ENCODE results near the gene LAMC3.

LAMC3 gene

DNA sequence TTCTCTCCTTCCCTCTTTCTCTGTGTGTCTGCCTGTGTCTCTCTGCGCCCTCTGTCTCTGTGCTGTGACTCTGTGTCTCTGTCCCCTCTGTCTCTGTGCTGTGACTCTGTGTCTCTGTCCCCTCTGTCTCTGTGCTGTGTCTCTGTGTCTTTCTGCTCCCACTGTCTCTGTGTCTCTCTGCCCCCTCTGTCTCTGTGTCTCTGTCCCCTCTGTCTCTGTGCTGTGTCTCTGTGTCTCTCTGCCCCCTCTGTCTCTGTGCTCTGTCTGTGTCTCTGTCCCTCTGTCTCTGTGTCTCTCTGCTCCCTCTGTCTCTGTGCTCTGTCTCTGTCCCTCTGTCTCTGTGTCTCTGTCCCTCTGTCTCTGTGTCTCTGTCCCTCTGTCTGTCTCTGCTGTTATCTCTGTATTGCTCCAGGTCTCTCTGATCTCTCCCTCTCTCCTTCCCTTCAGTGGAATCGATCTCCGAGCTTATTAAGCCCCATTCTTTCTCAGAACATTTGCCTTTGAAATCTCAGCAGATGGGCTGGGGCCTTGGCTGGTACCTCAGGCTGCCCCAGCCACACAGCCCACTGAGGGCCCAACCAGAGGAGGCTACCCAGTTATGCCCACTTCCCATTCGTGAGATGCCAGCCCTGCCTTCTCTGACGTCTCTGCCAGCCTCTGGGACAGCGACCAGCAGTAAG is 36.6 kb upstream of the LAMC3 start:
- TF ChIP-seq CTCF (IDR thresholded peaks at IDR 0.05; ENCODE audit: insufficient read depth, low read depth, low read length, missing control alignments): no peak
- H3K4me3 ChIP-seq (ENCODE audit: low read length): no peak overlapping the region
- DNase-seq (ENCODE audit: low read depth): no peak

DNA sequence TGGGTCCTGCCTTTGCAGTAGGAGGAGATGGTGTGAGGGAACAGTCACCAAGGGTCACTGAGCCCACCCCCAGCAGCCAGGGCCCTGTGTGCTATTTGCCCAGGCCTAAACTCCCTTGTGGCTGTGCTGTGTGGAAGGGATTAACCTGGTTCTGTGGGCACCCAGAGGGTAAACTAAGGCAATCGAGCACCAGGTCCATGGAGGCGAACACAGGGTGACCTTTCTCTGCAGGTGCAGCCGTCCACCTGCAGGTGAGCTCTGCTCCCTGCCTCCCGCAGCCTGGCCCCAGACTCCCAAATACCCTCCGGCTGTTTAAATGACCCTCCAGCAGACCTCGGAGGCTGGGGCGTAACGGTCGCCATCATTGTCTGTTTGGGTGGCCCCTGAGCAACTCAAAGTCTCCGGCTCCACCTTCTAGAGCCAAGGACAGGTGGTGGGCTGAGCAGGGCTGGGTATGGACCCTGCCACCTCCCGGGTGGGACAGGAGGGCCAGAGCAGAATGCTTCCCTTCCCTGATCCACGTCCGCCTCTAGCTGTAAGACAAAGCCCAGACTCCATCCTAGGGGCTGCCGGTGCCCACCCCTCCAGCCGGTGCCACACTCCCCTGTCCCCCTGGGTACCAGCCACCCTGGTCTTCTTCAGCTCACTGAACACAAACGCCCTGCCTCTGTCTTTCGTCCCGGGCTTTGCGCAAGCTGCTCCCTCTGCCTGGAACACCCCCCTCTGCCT is 35.9 kb upstream of the LAMC3 start:
- no peak for DNase-seq (ENCODE audit: low read depth)
- no peak for TF ChIP-seq CTCF (IDR thresholded peaks at IDR 0.05; ENCODE audit: insufficient read depth, low read depth, low read length, missing control alignments)
- no peak overlapping the region for H3K4me3 ChIP-seq (ENCODE audit: low read length)

DNA sequence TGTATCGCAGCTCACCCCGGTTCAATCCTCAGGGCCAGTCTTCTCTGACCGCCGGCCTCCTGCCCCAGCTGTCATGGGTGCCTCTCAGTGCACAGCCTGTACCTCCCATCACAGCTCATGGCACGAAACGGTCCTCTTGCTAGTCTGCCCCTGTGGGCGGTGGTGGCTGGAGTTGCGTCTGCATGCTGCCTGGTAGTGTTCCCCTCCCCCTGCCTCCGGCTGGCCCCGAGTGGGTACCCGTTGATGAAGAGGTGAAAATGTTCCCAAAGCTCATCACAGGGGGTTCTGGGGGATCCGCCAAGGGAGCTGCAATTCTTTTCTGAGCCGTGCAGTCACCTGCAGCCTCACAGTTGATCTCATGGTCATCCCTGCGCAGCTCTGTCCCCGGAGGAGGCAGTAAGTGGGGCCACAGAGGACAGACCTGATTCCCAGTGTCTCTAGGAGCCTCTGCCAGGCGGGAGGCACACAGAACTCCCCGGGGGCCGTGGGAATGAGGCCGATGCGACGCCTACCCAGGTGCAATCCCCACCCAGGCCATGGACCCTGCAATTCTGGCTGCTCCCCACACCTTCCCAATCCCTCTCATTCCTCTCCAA is 35.2 kb upstream of the LAMC3 start:
- no peak overlapping the region for H3K4me3 ChIP-seq (ENCODE audit: low read length)
- TF ChIP-seq CTCF (IDR thresholded peaks at IDR 0.05; ENCODE audit: insufficient read depth, low read depth, low read length, missing control alignments): no peak
- no peak for DNase-seq (ENCODE audit: low read depth)

- no peak for DNase-seq (ENCODE audit: low read depth)
- TF ChIP-seq CTCF (IDR thresholded peaks at IDR 0.05; ENCODE audit: insufficient read depth, low read depth, low read length, missing control alignments): no peak
- H3K4me3 ChIP-seq (ENCODE audit: low read length): no peak overlapping the region
Observed at GRCh38 chr9:130974697-130975096, 34.3 kb upstream of the LAMC3 start.

- H3K4me3 ChIP-seq (ENCODE audit: low read length): no peak overlapping the region
- no peak for TF ChIP-seq CTCF (IDR thresholded peaks at IDR 0.05; ENCODE audit: insufficient read depth, low read depth, low read length, missing control alignments)
- no peak for DNase-seq (ENCODE audit: low read depth)
Observed at GRCh38 chr9:130975156-130975555, 33.8 kb upstream of the LAMC3 start.

- H3K4me3 ChIP-seq (ENCODE audit: low read length): no peak overlapping the region
- no peak for TF ChIP-seq CTCF (IDR thresholded peaks at IDR 0.05; ENCODE audit: insufficient read depth, low read depth, low read length, missing control alignments)
- DNase-seq (ENCODE audit: low read depth): no peak
Observed at GRCh38 chr9:130975932-130976841, 32.8 kb upstream of the LAMC3 start.

All from epithelial cell of esophagus (primary cell).